Subcutaneous adipose tissue (tissue), 4 donors: ENCODE data around the gene CHRNB2. TPM values are rescaled to one million over a fixed set of nuclear protein-coding genes. Genes with fewer than 3 reads are reported as not detected.

Experiments used
- total RNA-seq, 4 donors: library from RNA; depleted of rRNA; stranded (reverse); fragments of >200 nt; gene quantifications; one replicate each; pipeline ENCODE4 v1.1.0, GENCODE V29; 2016
- TF ChIP-seq, protein P1 (sequence below): fragments of 450-650 bp; IDR thresholded peaks from one replicate; pipeline ENCODE4 v1.5.1; 2016; ENCODE audit warnings: low read depth, mild to moderate bottlenecking, control low read depth, antibody characterized with exemption, moderate library complexity

CHRNB2 gene
- total RNA-seq, 4 donors from 2014 or later: not detected

GRCh38 chr1:154568157-154568815 is 708 bp downstream of the CHRNB2 start:
- TF ChIP-seq, protein P1, sequence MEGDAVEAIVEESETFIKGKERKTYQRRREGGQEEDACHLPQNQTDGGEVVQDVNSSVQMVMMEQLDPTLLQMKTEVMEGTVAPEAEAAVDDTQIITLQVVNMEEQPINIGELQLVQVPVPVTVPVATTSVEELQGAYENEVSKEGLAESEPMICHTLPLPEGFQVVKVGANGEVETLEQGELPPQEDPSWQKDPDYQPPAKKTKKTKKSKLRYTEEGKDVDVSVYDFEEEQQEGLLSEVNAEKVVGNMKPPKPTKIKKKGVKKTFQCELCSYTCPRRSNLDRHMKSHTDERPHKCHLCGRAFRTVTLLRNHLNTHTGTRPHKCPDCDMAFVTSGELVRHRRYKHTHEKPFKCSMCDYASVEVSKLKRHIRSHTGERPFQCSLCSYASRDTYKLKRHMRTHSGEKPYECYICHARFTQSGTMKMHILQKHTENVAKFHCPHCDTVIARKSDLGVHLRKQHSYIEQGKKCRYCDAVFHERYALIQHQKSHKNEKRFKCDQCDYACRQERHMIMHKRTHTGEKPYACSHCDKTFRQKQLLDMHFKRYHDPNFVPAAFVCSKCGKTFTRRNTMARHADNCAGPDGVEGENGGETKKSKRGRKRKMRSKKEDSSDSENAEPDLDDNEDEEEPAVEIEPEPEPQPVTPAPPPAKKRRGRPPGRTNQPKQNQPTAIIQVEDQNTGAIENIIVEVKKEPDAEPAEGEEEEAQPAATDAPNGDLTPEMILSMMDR: no peak

DNA sequence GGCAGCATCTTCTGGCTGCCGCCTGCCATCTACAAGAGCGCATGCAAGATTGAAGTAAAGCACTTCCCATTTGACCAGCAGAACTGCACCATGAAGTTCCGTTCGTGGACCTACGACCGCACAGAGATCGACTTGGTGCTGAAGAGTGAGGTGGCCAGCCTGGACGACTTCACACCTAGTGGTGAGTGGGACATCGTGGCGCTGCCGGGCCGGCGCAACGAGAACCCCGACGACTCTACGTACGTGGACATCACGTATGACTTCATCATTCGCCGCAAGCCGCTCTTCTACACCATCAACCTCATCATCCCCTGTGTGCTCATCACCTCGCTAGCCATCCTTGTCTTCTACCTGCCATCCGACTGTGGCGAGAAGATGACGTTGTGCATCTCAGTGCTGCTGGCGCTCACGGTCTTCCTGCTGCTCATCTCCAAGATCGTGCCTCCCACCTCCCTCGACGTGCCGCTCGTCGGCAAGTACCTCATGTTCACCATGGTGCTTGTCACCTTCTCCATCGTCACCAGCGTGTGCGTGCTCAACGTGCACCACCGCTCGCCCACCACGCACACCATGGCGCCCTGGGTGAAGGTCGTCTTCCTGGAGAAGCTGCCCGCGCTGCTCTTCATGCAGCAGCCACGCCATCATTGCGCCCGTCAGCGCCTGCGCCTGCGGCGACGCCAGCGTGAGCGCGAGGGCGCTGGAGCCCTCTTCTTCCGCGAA is 3.8 kb downstream of the CHRNB2 start:
- TF ChIP-seq, protein P1: no peak

GRCh38 chr1:154571964-154572288 is 4.3 kb downstream of the CHRNB2 start:
- TF ChIP-seq, protein P1: no peak

DNA sequence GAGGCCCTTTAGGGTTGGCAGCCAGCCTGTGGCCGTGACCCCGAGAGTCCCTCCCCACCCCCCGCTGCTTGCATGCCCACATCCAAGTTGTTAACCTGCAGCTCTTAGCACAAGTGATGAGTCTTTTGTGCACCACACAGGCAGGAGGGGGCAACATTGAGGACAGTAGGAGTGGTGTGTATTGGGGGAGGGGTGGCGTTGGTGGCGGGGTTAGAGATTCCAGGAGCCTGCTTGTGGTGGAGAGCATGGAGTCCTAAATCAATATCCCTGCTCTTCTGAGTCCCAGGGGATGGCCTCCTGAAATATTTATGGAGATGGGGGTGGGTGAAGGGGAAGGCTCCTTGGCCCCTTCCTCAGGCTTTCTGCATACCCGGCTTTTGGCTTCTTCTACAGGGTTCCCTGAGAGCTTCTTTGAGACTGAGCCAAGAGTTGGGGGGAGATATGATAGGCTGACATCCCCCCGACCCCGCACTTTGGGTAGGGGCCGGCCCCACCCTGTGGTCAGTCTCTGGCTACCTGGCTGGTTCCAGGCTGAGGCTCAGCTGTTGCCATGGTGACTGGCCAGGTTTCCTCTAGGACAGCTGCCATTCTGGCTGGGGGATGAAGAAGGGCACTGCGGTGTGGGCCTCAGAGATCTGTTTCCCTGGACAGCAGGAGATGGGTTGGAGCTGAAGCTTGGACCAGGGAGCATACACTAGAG is 5.0 kb downstream of the CHRNB2 start:
- TF ChIP-seq, protein P1: no peak

DNA sequence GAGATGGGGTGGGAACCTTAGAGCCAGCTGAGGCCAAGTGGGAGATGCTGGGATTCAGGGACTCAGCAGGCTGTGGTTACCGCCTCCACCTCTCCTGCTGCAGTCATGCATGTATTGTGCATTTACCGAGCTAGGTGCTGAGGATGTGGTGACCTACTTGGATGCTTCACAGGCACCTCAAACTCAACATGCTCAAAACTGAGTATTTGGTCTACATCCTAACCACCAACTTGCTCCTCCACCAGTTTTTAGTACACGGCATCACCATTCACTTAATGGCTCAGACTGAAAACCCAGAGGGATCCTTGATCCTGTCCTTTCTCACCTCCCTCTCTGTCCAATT is 5.6 kb downstream of the CHRNB2 start:
- TF ChIP-seq, protein P1: no peak

DNA sequence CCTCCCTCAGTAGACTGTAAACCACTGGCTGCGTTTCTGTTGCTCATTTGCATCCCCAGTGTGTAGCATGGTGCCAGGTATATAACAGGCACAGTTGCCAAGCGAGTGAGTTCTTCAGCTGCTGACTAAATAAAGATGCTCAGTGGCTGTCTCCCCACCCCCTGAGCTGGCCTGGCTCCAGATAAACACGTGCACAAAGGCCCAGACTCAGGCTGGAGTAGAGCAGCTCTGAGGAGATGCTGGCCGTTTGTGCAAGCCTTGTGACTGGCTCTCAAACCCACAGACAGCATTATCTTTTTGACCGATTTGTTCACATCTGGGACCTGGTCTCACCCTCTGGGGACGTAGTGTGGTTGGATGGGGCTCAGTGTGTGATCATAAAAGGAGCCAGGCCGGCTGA is 7.1 kb downstream of the CHRNB2 start:
- TF ChIP-seq, protein P1: no peak

DNA sequence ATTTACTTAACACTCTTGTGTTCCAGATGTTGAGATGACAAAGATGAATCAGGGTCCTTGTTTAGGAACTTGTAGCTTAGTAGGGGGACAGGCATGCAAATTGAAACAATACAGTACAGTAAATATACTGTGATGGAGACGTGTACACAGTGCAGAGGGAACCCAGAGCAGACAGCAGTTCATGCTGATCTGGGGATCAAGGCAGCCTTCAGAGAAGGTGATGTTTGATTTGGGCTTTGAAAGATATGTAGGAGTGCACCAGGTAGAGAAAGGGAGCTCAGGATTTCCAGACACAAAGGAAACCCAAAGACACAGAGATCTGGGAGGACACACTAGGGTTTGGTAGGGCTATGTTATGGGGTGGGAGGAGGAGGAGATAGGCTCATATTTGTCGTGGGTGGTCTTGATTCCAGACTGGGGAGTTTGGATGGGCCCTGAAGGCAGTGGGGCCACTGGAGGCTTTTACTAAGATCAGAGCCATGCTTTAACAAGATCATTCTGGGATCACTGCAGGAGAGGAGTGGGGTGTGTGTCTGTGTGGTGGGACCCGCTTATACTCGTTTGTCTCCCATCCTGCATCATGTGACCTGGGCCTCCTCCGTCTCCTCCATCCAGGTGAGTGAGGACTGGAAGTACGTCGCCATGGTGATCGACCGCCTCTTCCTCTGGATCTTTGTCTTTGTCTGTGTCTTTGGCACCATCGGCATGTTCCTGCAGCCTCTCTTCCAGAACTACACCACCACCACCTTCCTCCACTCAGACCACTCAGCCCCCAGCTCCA is 7.8 kb downstream of the CHRNB2 start:
- TF ChIP-seq, protein P1: no peak
